Cerebellar nuclear complex (tissue), 1 donor: ENCODE data around the gene NRCAM.

Experiments used
- DNase-seq, 2 experiments: peaks; one replicate each; lab custom pipeline; 2025; lab: John Stamatoyannopoulos, UW

Gene NRCAM

DNA sequence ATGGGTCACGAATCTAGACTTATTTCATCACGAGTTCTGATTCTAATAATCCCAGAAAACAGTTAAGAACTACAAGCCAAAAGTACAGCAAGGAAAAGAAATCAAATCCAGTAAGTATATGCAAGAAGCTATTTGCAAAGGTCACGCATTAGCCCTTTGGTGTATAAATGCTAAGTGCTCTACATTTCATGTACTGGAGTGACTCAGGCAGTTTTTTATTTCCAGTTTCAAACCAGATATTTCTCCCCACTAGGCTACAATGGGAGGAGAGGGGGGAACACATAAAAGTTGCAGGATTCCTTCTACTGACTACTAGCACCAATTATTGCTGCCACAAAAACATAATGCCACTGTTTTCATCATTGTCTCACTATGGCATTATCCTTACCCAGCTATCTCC, 148.0 kb downstream of the NRCAM start:
- DNase-seq: no peak

DNA sequence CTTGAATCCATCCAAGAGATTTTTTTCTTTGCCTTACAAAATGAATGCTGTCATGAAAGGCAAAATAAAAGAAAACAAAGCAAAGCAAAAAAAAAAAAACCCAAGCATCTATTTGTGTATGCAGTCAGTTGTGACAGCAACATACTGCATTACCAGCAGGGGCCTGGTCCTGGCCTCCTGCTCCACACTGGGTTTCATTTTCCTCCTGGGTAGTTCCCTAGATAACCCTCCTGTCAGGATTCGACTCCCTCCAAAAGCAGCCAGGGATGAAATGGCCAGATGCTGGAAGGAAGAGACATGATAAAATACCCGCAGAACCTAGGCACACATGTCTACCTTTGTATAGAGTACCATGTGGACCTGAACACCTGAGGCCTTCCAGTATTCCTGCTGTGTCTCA, 148.6 kb downstream of the NRCAM start:
- peak in 1 of 2 experiments; percentile 63 for DNase-seq

DNA sequence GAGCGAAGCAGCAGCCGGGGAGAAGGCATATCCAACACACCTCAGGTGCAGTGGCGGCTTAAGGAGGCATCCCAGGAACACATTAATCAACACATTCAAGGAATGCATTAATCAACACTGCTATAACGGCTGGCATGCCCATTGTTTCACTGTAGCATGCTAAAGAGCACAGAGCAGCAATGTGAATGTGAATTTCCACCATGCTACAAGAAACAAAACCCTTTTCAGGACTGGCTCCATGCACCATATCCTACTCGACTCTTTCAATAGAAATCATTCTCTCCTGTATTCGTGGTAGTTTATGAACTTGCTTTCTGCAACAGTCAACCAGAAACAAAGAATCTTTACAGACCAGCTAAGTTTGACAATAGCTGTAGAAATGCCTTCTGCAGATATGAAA, 149.0 kb downstream of the NRCAM start:
- DNase-seq: no peak

DNA sequence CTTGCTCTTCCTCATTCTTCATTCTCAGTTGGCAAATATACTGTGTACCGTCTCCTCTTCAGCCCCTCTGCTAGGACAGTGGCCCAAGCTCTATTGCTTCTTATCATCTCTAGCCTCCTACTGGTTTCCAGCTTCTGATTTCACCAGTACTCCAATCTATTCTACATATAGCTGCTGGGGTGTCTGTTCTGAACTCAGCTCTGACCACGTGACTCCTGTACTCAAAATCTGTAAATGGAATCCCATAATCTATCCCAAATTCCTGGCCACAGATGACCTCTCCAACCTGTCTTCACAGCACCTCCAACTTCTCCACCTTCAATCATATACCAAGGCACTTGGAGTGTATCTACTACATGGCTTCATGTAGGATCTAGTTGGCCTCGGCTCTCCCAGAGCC, 152.9 kb downstream of the NRCAM start:
- no peak for DNase-seq

DNA sequence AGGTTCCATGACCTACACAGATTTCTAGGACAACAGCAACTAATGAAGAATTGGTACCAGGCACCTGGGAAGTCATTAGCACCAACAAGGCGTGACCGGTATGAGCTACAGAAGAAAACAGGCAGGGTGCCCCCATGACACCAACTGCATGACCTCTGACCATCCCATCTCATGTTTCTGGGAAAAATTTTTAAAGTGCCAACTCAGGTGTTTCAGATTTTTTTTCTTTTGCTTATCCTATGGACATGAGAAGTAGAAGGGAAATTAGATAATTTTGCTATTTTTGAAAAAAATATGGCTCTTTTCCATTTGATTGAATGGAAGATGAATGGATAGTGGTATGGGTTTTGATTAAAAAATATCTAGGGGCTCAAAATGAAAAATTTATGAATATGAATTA, 154.8 kb downstream of the NRCAM start:
- no peak for DNase-seq

DNA sequence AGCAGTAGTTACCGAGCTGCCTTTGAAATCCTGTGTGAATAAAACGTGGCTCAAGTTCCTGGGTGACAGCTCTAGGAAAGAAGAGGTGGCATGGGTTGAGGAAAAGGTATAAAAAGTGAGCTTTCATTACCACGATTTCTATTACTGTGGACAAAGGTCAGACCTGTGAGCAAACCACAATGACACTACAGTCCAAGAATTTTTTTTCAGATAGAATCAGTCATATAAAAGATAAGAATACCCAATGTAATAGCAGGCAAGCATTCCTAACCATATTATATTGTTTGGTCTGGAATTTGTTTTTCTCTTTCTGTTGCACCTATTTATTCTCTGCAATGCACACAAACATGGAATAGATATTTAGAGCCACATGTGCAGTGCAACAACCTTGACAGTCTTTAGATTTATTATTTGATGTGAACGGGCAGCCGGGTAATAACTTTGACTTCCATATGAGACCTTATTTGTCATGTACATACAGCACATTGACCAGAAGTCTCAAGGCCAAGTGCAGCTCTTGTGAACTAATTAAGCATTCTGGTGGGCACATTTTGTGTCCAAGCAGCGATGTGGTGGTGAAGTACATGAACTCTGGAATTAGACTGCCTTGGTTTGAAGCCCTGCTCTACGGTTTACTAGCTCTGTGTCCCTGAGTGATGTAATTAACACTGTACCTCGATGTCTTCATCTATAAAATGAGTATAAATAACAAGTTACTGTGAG, 156.8 kb downstream of the NRCAM start:
- no peak for DNase-seq

DNA sequence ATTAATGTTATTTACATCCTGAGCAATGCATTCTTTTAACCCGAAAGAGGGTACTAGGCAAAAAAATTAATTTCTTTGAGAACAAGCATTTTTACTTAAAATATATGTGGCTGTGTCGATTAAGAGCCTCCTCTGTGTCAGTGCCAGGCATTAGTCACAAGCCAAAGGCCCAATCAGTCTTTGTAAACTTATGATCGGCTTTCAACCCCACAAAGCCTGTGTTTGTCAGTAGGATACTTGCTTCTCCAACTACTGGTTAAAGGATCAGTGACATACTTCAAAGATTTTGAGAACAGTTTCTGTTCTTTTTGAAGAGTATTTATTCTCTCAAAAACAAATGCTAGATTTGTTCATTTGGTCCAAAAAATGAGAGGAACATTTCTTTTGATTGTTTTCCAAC, 159.3 kb downstream of the NRCAM start:
- DNase-seq: no peak

DNA sequence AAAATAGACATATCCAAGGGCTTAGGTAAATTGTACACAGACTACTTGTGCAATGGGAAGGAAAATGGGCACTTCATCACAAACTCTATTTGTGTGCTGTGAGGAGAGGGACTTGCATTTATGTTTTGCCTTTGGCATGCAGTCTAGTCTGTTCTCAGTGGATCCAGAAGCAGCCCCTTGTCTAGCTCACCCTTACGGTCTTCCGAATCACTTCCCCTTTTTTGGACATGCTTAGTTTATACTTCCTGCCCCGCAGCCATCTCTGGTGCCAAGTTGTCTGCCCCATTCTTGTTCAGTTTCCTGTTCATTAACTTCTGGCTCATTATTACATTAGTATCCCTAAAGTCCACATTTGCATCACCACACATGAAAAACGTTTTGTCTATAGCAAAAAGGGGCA, 161.6 kb downstream of the NRCAM start:
- DNase-seq: no peak

DNA sequence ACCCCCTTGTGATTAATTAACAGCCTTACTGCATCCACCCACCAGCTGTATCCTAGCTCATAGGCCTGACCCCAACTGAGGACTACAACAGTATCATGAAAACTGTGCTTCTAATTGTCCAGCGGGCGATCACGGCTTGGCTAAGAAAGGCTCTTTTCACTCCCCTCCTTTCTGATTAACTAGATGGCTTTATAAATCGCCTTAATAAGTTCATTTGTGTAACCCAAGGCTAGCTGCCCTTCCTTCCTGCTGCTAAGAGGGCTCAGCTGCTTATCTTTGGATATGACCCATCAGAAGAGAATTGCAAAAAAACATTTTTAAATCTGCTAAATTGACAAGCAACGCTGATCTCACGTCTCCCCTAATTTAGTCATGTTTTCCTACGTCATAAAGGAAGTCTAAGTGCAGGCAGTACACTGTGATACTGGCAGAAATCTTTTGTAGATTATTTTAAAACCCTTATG, 163.1 kb downstream of the NRCAM start:
- DNase-seq: no peak

DNA sequence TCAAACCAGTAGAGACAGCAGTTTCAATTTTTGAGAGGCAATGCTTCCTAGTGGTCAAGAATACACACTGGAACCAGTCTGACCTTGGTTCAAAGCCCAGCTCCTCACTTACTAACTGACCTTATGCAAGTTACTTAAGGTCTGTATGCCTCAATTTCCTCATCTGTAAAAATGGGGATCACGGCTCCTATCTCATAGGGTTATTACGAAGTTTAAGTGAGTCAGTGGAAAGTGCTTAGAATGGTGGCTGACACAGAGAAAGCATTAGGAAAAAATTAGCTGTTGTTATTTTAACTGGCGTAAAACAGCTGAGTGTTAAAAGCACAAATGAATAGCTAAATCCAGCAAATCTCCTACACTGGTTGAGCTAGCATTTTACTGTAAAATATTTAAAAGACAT, 163.7 kb downstream of the NRCAM start:
- DNase-seq: no peak

DNA sequence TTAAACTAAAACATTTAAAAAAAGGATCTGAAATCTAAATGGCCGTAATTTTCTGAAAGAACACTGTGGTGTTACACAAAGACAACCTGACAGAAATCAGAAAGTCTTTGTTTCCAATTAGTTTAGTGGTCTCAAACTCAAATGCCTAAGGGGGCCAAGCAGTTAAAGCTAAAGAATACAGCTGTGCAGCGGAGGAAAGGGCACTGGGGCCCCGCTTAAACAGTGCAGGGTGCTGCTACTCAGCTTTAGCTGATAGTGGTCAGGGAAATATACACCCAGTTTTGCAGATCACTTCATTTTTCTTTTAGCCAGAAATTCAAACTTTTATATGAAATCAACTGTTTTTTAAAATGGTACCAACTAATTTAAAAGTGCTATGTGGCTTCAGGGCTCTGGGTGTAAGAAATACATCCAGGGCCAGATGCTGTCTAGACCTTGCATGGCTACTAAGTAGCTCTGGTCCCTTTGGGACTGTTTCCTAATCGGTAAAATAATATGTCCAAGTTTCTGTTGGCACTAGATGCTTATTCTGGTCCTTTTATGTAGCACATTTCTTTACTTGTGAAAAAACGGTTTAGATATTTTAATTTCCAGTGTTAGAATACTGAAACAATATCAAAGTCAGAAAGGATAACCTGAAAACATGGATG, 164.3 kb downstream of the NRCAM start:
- DNase-seq: no peak

DNA sequence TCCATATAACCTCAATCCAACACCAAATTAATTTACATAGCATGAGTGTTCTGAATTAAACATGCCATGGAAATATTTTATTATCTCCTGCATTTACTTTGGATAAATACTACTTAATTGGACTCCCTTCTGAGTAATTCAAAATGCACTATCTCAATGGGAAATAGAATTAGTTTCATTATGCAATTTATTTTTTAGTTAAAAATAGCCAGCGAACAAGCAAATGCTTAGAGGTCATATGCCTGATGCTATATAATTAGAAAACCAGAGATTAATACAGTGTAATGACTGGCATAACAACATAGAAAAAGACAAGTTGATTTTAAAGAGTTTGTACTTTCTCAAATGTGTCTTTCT, 165.1 kb downstream of the NRCAM start:
- no peak for DNase-seq

DNA sequence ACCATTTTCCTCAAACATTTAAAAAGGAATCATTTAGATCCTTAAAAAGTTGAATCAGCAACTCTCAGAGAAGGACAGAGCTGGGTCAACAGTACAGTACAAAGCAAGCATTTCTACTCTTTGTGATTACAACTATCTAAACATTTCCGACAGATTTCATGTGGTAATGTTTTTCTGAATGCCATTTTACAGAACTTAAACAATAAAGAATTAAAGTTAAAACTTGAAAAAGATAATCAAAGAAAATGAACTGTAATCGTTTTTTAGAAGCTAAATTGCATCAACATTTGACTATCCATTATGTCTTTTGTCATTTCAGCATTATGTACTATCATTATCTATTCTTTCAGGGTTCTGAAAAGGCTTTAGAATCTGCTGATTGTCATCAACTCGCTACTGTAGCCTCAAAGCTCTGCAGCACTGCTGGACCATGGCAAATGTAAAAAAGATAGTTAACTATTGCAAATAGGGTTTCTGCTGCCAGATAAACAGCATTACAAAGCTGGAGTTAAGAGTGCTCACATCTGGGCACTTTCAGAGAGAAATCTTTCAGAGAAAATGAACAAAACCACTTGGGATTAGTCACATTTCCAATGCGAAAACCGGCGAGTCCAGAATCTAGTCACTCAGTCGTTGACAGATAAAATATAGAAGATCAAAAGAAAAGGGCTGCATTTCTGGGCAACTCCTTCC, 165.6 kb downstream of the NRCAM start:
- DNase-seq: no peak

DNA sequence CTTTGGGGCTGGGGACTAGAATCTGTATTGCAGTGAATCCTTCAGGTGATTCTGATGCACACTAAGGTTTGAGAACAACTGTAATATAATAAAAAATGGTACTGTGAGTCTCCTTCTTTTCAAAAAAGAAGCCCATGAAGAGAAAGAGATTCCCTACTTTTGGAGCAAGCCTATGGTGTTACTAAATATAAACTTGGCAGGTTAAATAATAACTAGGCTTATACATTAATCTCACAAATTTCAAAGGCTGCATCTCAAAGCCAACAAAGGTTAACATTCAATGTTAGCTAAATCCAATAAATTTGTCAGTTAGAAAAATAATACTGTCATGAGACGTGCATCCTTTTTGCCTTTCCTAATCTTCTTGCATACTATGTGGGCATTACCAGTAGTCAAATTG, 166.4 kb downstream of the NRCAM start:
- no peak for DNase-seq

DNA sequence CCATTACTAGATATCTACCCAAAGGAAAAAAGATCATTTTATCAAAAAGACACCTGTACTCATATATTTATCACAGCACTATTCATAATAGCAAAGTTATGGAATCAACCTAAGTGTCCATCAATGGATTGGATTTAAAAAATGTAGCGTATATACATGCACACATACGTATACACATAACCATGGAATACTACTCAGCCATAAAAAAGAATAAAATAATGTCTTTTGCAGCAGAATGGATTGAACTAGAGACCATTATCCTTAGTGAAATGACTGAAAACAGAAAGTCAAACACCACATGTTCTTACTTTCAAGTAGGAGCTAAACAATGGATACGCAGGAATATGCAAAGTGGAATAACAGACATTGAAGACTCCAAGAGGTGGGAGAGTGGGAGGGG, 168.4 kb downstream of the NRCAM start:
- no peak for DNase-seq

DNA sequence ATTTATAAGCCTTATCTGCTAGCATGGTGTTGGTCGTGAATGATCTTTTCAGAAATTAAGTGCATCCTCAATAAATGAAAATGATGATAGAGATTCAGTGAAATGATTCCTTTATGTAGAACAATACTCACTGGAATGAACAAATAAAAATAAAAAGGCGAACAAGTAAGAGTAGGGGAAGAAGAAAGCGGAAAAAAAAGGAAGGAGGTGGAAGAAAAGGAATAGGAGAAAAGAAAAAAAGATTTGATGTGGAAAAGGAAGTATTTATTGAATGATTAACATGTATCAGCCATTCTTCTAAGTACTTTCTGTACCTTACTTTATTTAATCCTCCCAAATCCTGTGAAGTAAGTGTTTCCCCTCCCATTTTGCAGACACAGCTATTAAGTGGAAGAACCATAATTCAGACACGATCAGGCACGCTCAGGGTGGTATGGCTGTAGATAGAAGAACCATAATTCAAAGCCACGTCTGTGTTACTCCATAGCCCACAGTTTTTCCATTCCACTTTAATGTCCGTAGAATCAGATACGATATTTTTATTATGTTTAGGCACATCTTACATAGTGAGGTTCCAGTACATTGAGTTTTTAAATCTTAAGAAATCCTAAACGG, 169.8 kb downstream of the NRCAM start:
- DNase-seq: no peak

DNA sequence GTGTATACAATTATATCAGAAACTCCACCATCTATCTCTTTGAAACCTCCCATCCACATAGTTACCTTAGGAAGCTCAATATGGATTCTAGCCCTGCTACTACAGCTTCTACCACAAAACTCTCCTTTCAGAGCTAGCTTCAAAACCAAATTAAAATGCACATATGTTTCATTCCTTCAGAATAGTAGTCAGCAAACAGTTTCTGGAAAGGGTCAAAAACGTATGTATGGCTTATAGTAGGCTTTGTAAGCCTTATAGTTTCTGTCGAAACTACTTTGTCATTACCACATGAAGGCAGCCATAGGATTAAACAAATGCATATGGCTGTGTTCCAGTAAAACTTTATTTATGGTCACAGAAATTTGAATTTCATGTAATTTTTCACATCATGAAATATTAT, 170.5 kb downstream of the NRCAM start:
- DNase-seq: no peak

DNA sequence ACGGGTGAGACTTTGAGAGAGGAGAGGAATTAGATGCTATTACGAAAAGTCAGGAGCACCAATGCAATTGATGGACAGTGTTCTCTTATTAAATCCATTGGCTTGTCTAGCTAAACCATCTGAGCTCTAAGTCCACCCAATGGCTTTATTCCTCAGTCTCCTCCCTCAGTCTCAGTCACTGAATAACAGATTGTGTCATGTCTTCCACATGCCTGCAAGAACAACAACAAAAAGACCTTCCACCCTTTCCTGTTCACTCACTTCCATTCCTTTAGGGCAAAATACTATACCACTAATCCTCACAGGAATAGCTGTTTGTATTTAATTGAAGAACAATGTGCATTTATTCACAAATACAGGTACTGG, 171.2 kb downstream of the NRCAM start:
- DNase-seq: no peak

DNA sequence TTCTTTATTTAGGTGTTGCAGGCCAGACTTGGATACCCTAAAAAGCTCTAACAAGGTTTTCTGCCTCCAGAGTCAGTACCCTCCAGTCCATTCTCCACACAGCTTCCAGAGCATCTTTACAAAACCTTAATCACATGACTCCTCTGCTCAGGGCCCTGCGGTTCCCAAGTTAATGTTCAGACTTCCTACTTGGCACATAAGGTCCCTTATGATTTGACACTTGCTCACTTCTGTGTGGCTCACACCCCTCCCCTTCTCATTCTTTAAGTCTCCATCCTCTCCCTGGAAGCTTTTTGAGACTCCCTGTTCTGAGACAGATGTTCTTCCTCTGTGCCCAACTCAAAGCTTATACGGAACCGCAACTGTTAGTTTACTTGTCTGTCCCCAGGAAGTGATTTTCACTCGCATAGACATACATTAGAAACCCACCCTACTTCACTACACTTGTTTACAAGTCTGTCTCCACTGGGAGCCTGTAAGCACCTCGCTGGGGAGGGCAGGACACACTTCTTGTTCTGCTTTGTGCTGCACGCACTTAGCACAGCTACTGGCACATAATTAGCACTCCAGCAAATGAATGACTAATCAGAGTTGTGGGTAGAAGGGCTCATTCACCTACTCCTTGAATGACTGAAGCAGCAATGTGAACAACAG, 171.8 kb downstream of the NRCAM start:
- DNase-seq: no peak

DNA sequence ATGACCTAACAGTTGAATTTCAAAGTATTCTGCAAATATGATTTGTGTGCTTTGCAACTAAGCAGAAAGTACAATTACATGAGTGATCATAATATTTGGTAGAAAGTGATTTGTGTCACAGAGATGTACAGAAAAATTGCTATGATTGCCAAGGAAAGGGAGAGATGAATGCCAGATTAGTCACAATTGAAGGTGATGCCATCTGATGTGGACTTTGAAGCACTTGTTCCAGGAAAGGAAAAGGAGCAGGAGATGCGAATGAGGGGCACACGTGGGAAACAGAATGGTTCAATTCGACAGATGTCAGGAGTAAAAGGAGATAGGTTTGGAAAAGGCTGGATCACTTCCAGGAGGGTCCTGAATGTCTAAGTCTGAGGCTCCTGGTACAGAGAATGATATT, 173.0 kb downstream of the NRCAM start:
- no peak for DNase-seq

DNA sequence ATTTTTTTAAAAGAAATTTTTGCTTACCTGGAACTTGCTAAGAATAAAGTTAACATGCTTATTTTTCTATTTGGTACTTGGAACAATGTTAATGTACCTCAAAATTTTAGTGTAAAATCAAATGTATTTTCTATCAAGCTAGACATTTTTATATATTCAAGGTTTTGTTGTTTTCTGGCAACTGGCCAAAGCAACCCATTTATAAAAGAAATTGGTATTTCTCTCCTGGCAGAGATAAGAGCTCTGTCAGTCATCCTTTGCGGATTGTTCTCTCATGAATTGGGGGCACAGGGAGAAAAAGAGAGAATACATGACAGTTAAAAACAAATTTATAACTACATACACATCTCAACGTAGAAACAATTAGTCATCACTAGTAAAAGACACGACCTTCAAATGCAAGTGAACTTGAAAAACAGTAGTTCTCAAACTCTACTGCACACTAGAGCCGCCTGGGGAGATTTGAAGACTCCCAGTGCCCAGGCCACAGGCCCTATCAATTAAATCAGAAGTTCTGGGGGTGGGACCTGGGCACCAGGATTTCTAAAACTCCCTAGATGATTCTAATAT, 173.7 kb downstream of the NRCAM start:
- no peak for DNase-seq

DNA sequence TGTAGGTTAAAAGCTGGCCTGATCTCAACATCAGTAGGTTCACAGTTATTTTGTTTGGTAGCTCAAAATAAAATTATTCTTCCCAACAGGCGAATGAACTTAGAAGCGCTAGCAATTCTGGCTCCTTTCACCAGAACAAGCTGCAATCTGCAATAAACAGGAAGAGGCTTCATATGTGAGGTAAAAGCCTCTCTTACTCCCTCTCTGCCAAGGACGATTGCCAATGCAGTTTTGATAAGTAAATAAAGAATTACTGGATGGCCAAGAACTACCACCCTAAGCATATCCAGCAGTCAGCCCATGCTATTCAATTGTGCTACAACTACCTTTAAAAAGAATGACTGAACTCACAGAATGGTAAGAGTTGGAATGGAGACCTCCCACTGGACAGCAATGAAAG, 176.1 kb downstream of the NRCAM start:
- DNase-seq: no peak
